GM12878 (cell line): ENCODE results near the gene RPS6KA2.

Source experiments
- JUNB ChIP-seq: IDR thresholded peaks from 2 replicates; pipeline ENCODE4 v1.6.1; 2016; ENCODE audit warnings: antibody characterized with exemption, mild to moderate bottlenecking
- POLR2AphosphoS5 ChIP-seq: IDR thresholded peaks from 2 replicates; pipeline ENCODE4 v1.6.1; 2011; ENCODE audit warnings: mild to moderate bottlenecking, low read length, inconsistent platforms
- SUZ12 ChIP-seq: fragments of 200-600 bp; sonication (generic); IDR thresholded peaks from one replicate; pipeline ENCODE4 v1.6.1; 2018; ENCODE audit warnings: antibody characterized with exemption, mild to moderate bottlenecking; ENCODE audit not compliant: unreplicated experiment

DNA sequence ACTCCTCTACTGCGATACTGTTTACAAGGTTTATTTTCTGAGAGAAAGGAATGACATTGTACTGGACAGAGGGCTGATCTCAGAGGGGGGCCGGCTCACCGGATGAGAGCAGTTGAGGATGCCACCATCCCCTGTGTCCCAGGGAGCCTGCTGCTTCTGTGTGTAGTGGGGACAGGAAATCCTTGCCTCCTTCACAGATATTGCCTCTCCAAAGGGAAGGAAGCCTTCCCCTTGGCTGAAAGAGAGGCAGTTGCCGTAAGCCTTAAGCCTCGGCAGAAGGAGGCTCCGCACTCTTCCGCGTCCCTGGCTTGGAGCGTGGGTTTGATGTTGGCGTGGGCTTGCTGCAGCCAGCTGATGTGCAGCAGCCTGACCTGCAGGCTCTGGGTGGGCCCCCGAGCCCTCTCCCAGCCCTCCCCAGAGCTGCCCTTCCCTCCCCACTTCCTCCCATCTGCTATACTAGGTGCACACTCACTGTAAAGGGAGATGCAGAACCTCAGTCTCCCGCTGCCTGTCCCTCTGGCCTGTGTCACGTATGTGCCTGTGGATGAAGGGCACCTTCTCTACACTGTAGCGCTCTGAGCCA, 45.7 kb upstream of the RPS6KA2 start:
- no peak for TF ChIP-seq POLR2AphosphoS5
- TF ChIP-seq JUNB: no peak
- TF ChIP-seq SUZ12: no peak
